ENCODE measurements around the gene ARL15.

ARL15 gene

GRCh38 chr5:54294097-54294667 is 16.2 kb downstream of the ARL15 start:
- TF ChIP-seq ZBTB7A (IDR thresholded peaks at IDR 0.05; ENCODE audit: low read depth) (no peak), CREB1 (IDR thresholded peaks at IDR 0.05; ENCODE audit: low read depth) (no peak), NFIC (IDR thresholded peaks at IDR 0.05) (no peak), RAD21 (IDR thresholded peaks at IDR 0.05; ENCODE audit: low read depth) (no peak), TEAD4 (IDR thresholded peaks at IDR 0.05) (no peak), CEBPB (IDR thresholded peaks at IDR 0.05) (no peak), EP300 (IDR thresholded peaks at IDR 0.05; ENCODE audit: borderline replicate concordance) (no peak), MAX (IDR thresholded peaks at IDR 0.05) (no peak), YY1 (IDR thresholded peaks at IDR 0.05; ENCODE audit: low read depth) (no peak), EGR1 (IDR thresholded peaks at IDR 0.05) (no peak), USF1 (IDR thresholded peaks at IDR 0.05) (no peak), FOXM1 (IDR thresholded peaks at IDR 0.05; ENCODE audit: borderline replicate concordance, low read depth) (no peak), TCF12 (IDR thresholded peaks at IDR 0.05; ENCODE audit: low read depth) (no peak)
- TF ChIP-seq, protein P1, sequence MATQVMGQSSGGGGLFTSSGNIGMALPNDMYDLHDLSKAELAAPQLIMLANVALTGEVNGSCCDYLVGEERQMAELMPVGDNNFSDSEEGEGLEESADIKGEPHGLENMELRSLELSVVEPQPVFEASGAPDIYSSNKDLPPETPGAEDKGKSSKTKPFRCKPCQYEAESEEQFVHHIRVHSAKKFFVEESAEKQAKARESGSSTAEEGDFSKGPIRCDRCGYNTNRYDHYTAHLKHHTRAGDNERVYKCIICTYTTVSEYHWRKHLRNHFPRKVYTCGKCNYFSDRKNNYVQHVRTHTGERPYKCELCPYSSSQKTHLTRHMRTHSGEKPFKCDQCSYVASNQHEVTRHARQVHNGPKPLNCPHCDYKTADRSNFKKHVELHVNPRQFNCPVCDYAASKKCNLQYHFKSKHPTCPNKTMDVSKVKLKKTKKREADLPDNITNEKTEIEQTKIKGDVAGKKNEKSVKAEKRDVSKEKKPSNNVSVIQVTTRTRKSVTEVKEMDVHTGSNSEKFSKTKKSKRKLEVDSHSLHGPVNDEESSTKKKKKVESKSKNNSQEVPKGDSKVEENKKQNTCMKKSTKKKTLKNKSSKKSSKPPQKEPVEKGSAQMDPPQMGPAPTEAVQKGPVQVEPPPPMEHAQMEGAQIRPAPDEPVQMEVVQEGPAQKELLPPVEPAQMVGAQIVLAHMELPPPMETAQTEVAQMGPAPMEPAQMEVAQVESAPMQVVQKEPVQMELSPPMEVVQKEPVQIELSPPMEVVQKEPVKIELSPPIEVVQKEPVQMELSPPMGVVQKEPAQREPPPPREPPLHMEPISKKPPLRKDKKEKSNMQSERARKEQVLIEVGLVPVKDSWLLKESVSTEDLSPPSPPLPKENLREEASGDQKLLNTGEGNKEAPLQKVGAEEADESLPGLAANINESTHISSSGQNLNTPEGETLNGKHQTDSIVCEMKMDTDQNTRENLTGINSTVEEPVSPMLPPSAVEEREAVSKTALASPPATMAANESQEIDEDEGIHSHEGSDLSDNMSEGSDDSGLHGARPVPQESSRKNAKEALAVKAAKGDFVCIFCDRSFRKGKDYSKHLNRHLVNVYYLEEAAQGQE (IDR thresholded peaks at IDR 0.05; ENCODE audit: low read depth), result no peak

- TF ChIP-seq YY1 (IDR thresholded peaks at IDR 0.05; ENCODE audit: low read depth) (no peak), CREB1 (IDR thresholded peaks at IDR 0.05; ENCODE audit: low read depth) (no peak), MAX (IDR thresholded peaks at IDR 0.05) (no peak), USF1 (IDR thresholded peaks at IDR 0.05) (no peak), CEBPB (IDR thresholded peaks at IDR 0.05) (no peak), NFIC (IDR thresholded peaks at IDR 0.05) (no peak), FOXM1 (IDR thresholded peaks at IDR 0.05; ENCODE audit: borderline replicate concordance, low read depth) (no peak), EP300 (IDR thresholded peaks at IDR 0.05; ENCODE audit: borderline replicate concordance) (no peak), RAD21 (IDR thresholded peaks at IDR 0.05; ENCODE audit: low read depth) (no peak), EGR1 (IDR thresholded peaks at IDR 0.05) (no peak), TEAD4 (IDR thresholded peaks at IDR 0.05) (no peak), TCF12 (IDR thresholded peaks at IDR 0.05; ENCODE audit: low read depth) (no peak), TAF1 (IDR thresholded peaks at IDR 0.05; ENCODE audit: low read depth) (no peak), ZBTB7A (IDR thresholded peaks at IDR 0.05; ENCODE audit: low read depth) (no peak)
- TF ChIP-seq, protein P1 (IDR thresholded peaks at IDR 0.05; ENCODE audit: low read depth), result no peak
These were observed 17.5 kb downstream of the ARL15 start for GRCh38 chr5:54292866-54293265.

DNA sequence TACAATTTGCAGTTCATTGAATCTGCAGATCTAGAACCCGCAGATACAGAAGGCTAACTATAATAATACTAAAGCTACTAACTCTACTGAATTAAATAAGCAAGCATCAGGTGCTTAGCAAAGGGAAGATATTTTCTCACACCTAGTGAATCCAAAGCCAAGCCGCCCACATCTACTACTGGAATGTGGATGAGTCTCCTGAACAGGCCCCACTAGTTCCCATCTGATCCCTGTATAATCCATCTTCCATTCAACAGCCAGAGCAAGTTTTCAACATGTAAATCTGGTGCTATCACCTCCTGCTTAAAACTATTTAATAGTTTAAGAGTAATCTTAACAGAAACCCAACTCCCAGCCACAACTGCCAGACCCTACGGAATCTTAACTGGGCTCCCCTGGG is 18.9 kb downstream of the ARL15 start:
- TF ChIP-seq ZBTB7A (IDR thresholded peaks at IDR 0.05; ENCODE audit: low read depth) (no peak), TEAD4 (IDR thresholded peaks at IDR 0.05) (no peak), EGR1 (IDR thresholded peaks at IDR 0.05) (no peak), TCF12 (IDR thresholded peaks at IDR 0.05; ENCODE audit: low read depth) (no peak), EP300 (IDR thresholded peaks at IDR 0.05; ENCODE audit: borderline replicate concordance) (no peak), MAX (IDR thresholded peaks at IDR 0.05) (no peak), FOXM1 (IDR thresholded peaks at IDR 0.05; ENCODE audit: borderline replicate concordance, low read depth) (no peak)

- no peak for TF ChIP-seq CEBPB (IDR thresholded peaks at IDR 0.05)
- TF ChIP-seq TAF1 (IDR thresholded peaks at IDR 0.05; ENCODE audit: low read depth), result no peak
- TF ChIP-seq USF1 (IDR thresholded peaks at IDR 0.05), result no peak
- no peak for TF ChIP-seq CREB1 (IDR thresholded peaks at IDR 0.05; ENCODE audit: low read depth)
- TF ChIP-seq FOXM1 (IDR thresholded peaks at IDR 0.05; ENCODE audit: borderline replicate concordance, low read depth), result no peak
- no peak for TF ChIP-seq TCF12 (IDR thresholded peaks at IDR 0.05; ENCODE audit: low read depth)
- TF ChIP-seq ZBTB7A (IDR thresholded peaks at IDR 0.05; ENCODE audit: low read depth), result no peak
- TF ChIP-seq MAX (IDR thresholded peaks at IDR 0.05), result no peak
- TF ChIP-seq TEAD4 (IDR thresholded peaks at IDR 0.05), result no peak
- no peak for TF ChIP-seq EP300 (IDR thresholded peaks at IDR 0.05; ENCODE audit: borderline replicate concordance)
- no peak for TF ChIP-seq YY1 (IDR thresholded peaks at IDR 0.05; ENCODE audit: low read depth)
- TF ChIP-seq, protein P1 (IDR thresholded peaks at IDR 0.05; ENCODE audit: low read depth), result no peak
- no peak for TF ChIP-seq RAD21 (IDR thresholded peaks at IDR 0.05; ENCODE audit: low read depth)
- no peak for TF ChIP-seq NFIC (IDR thresholded peaks at IDR 0.05)
- no peak for TF ChIP-seq EGR1 (IDR thresholded peaks at IDR 0.05)
These were observed 20.6 kb downstream of the ARL15 start for GRCh38 chr5:54289769-54290168.

Data from Ishikawa (cell line).